Measurements from ENCODE around the gene RYR1.

DNA sequence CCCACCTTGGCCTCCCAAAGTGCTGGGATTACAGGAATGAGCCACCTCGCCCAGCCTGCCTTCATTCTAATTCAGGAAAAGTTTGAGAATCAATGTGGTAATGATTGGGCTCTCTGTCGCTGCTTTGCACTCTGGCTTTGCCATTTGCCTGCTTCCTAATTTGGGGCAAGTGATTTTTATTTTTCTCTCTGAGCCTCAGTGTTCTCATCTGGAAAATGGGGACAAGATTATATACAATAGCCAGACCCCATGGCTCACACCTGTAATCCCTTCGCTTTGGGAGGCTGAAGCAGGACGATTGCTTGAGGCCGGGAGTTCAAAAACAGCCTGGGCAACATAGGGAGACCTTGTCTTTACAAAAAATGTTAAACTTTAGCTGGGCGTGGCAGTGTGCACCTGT lies 3.8 kb downstream of the RYR1 start:
- TF ChIP-seq POLR2AphosphoS5 (IDR thresholded peaks at IDR 0.05; ENCODE audit: low read depth, low read length), result no peak
- TF ChIP-seq YY1 (IDR thresholded peaks at IDR 0.05; ENCODE audit: extremely low read depth, insufficient replicate concordance, low read depth, low read length), result no peak
- TF ChIP-seq, protein P1, sequence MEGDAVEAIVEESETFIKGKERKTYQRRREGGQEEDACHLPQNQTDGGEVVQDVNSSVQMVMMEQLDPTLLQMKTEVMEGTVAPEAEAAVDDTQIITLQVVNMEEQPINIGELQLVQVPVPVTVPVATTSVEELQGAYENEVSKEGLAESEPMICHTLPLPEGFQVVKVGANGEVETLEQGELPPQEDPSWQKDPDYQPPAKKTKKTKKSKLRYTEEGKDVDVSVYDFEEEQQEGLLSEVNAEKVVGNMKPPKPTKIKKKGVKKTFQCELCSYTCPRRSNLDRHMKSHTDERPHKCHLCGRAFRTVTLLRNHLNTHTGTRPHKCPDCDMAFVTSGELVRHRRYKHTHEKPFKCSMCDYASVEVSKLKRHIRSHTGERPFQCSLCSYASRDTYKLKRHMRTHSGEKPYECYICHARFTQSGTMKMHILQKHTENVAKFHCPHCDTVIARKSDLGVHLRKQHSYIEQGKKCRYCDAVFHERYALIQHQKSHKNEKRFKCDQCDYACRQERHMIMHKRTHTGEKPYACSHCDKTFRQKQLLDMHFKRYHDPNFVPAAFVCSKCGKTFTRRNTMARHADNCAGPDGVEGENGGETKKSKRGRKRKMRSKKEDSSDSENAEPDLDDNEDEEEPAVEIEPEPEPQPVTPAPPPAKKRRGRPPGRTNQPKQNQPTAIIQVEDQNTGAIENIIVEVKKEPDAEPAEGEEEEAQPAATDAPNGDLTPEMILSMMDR (IDR thresholded peaks at IDR 0.05 in 2 of 3, conservative IDR thresholded peaks at IDR 0.05 in 1 of 3; ENCODE audit: borderline replicate concordance in 1 of 3, insufficient read depth in 1 of 3, low read depth in 2 of 3, low read length in 2 of 3), result no peak
- no peak for TF ChIP-seq POLR2A (IDR thresholded peaks at IDR 0.05; ENCODE audit: borderline replicate concordance, extremely low read depth, insufficient read depth, insufficient read length)
- no peak for TF ChIP-seq ELF1 (IDR thresholded peaks at IDR 0.05; ENCODE audit: borderline replicate concordance, low read depth)
- TF ChIP-seq RAD21 (IDR thresholded peaks at IDR 0.05; ENCODE audit: low read depth), result no peak
- TF ChIP-seq EZH2 (IDR thresholded peaks at IDR 0.05), result no peak

Data from HCT116 (cell line).